Gastroesophageal sphincter (tissue), 4 donors: ENCODE measurements around the gene ENHO. TPM values are rescaled to one million over a fixed set of nuclear protein-coding genes. Genes with fewer than 3 reads are reported as not detected.

Experiments
- ATAC-seq: fragments of 150-250 bp; one replicate; pipeline ENCODE4 v1.9.1; 2016; ENCODE audit warnings: mild to moderate bottlenecking, moderate library complexity
- H3K27ac ChIP-seq, 4 donors: fragments of 200-600 bp; sonication (generic) in 3 of 4; 1 replicate in 3 of 4; 2 replicates in 1 of 4; pipeline ENCODE4 v1.5.1; 2016 to 2019
- H3K27me3 ChIP-seq: fragments of 200-600 bp; sonication (generic); one replicate; pipeline ENCODE4 v1.5.1; 2019
- H3K36me3 ChIP-seq, 2 donors: fragments of 200-600 bp; sonication (generic); one replicate each; pipeline ENCODE4 v1.5.1; 2019; ENCODE audit warnings: control low read depth in 1 of 2
- H3K4me1 ChIP-seq, 3 donors: fragments of 200-600 bp; sonication (generic); 1 replicate in 2 of 3; 2 replicates in 1 of 3; pipeline ENCODE4 v1.5.1; 2016 to 2019; ENCODE audit warnings: control low read depth in 2 of 3
- H3K4me3 ChIP-seq, 2 donors: fragments of 200-600 bp; sonication (generic); one replicate each; pipeline ENCODE4 v1.5.1; 2019; ENCODE audit warnings: mild to moderate bottlenecking in 1 of 2, moderate library complexity in 1 of 2
- H3K9me3 ChIP-seq, 3 donors: fragments of 200-600 bp; sonication (generic); one replicate each; pipeline ENCODE4 v1.5.1; 2017 to 2019; ENCODE audit warnings: control low read depth in 2 of 3
- EP300 ChIP-seq: sonication (generic); formaldehyde crosslinking; IDR thresholded peaks from one replicate; pipeline ENCODE4 v1.6.1; 2017; ENCODE audit warnings: antibody characterized with exemption, mild to moderate bottlenecking
- POLR2A ChIP-seq, 2 donors: fragments of 450-650 bp; IDR thresholded peaks; one replicate each; pipeline ENCODE4 v1.6.1; 2017; ENCODE audit warnings: antibody characterized with exemption in 2 of 2, mild to moderate bottlenecking in 2 of 2, moderate library complexity in 1 of 2
- POLR2AphosphoS5 ChIP-seq: sonication (generic); formaldehyde crosslinking; IDR thresholded peaks from one replicate; pipeline ENCODE4 v1.6.1; 2017; ENCODE audit warnings: antibody characterized with exemption
- WGBS, 2 donors: methylation state at CpG; one replicate each; pipeline ENCODE4 v1.1.5; 2018; ENCODE audit warnings: low coverage in 1 of 2; 5-methylcytosine and 5-hydroxymethylcytosine counted together
- total RNA-seq, 4 donors: library from RNA; depleted of rRNA; stranded (reverse); fragments of >200 nt; gene quantifications; one replicate each; pipeline ENCODE4 v1.1.0, GENCODE V29; 2016
- TF ChIP-seq, protein P1 (sequence below), 4 experiments: fragments of 200-600 bp in 2 of 4; fragments of 450-650 bp in 2 of 4; sonication (generic) in 1 of 4; IDR thresholded peaks; one replicate each; pipeline ENCODE4 v1.5.1; 2017 to 2019; ENCODE audit warnings: antibody characterized with exemption in 4 of 4, mild to moderate bottlenecking in 2 of 4, moderate library complexity in 2 of 4

ENHO gene
- total RNA-seq, 4 donors from 2014 or later, result 0.30 to 1.1 (median 0.31) TPM; not detected in 1

DNA sequence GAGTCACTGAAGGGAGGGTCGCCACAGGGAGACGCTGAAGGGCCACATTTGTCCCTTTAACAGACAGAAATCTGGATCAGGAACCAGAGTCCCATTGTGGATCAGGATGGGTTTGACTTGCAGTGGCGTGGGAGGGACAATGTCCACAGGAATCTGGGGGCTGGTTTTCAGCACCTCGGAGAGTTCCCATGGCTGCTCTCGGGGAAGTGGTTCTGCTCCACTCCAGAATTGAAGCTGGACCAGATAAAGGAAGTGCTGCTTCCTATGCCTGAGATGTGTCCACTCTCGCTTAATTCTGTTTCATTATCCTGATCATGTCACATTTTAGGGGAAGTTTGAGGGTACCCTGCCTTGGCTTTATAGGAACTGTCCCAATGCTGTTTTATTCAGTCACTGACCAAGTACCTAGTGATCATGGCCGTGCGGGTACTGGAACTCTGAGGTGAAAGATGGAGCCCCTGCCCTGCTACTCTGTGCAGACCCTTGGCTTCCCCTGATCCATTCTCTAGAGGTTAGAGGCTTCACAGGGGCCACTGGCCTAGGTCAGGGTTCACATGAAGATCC lies 28.7 kb downstream of the ENHO start:
- no peak for ATAC-seq
- peaks cover 13% of the 10 kb centered on the region for H3K27me3 ChIP-seq
- TF ChIP-seq POLR2A (IDR thresholded peaks at IDR 0.05) (no peak), EP300 (no peak), POLR2AphosphoS5 (no peak)
- TF ChIP-seq, protein P1, sequence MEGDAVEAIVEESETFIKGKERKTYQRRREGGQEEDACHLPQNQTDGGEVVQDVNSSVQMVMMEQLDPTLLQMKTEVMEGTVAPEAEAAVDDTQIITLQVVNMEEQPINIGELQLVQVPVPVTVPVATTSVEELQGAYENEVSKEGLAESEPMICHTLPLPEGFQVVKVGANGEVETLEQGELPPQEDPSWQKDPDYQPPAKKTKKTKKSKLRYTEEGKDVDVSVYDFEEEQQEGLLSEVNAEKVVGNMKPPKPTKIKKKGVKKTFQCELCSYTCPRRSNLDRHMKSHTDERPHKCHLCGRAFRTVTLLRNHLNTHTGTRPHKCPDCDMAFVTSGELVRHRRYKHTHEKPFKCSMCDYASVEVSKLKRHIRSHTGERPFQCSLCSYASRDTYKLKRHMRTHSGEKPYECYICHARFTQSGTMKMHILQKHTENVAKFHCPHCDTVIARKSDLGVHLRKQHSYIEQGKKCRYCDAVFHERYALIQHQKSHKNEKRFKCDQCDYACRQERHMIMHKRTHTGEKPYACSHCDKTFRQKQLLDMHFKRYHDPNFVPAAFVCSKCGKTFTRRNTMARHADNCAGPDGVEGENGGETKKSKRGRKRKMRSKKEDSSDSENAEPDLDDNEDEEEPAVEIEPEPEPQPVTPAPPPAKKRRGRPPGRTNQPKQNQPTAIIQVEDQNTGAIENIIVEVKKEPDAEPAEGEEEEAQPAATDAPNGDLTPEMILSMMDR (IDR thresholded peaks at IDR 0.05), result no peak
- no peaks in the 10 kb centered on the region for H3K4me1 ChIP-seq
- no peaks in the 10 kb centered on the region for H3K9me3 ChIP-seq
- WGBS, 2 donors, result 59 to 67% methylated on average over 3 of the region's 8 CpGs
- no peaks in the 10 kb centered on the region for H3K36me3 ChIP-seq
- H3K27ac ChIP-seq, result no peak overlapping the region
- no peak overlapping the region for H3K4me3 ChIP-seq

DNA sequence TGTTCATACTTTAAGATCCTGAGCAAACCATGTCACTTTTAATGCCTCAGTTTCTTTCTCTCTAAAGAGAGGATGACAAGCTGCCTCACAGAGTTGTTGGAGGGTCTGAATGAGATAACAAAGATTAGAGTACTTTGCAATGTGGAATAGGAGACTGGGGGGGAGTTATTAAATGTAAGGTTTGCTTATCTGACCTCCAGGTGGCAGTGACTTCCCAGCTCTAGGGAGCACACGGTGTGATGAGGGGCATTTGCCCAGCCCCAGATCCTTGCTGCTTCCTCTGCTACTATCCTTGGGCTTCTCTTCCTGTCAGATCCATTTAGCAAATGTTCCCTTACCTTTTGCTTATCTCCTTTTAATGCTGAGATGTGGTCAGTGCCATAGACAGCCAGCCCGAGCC lies 30.7 kb downstream of the ENHO start:
- Histone ChIP-seq H3K36me3 (no peaks in the 10 kb centered on the region), H3K4me3 (no peak overlapping the region), H3K4me1 (no peaks in the 10 kb centered on the region), H3K27me3 (peaks cover 19% of the 10 kb centered on the region), H3K27ac (no peak overlapping the region), H3K9me3 (no peaks in the 10 kb centered on the region)
- TF ChIP-seq, protein P1 (IDR thresholded peaks at IDR 0.05), result no peak
- TF ChIP-seq POLR2AphosphoS5 (no peak), EP300 (no peak), POLR2A (IDR thresholded peaks at IDR 0.05) (no peak)
- ATAC-seq, result no peak
- WGBS, 2 donors, result 0 to 8% methylated on average over 1 to 2 of the region's 2 CpGs

DNA sequence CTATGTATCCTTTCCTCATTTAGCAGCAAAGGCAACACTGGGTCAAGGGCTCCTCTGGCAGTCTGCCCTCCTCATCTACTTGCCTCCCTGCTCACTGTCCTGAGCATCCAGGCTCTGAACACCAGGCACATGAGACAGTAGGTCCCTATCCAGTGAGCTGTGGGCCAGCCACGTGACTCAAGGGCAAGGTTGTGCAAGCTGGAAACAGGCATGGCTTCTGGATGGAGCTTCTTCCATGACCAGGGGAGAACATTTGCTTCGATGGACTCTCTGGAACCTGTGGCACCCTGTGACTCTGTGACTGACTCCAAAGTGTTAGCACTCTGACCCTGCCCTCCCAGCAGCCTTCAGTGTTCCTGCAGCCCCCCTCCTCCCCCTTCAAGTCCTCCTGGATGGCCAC lies 31.2 kb downstream of the ENHO start:
- H3K4me3 ChIP-seq, result no peak overlapping the region
- no CpG with 5 or more reads among the region's 2 CpGs for WGBS, 2 donors
- peaks cover 19% of the 10 kb centered on the region for H3K27me3 ChIP-seq
- ATAC-seq, result no peak
- H3K36me3 ChIP-seq, result no peaks in the 10 kb centered on the region
- no peak overlapping the region for H3K27ac ChIP-seq
- H3K9me3 ChIP-seq, result no peaks in the 10 kb centered on the region
- no peaks in the 10 kb centered on the region for H3K4me1 ChIP-seq
- TF ChIP-seq, protein P1 (IDR thresholded peaks at IDR 0.05), result no peak
- no peak for TF ChIP-seq POLR2A (IDR thresholded peaks at IDR 0.05)

DNA sequence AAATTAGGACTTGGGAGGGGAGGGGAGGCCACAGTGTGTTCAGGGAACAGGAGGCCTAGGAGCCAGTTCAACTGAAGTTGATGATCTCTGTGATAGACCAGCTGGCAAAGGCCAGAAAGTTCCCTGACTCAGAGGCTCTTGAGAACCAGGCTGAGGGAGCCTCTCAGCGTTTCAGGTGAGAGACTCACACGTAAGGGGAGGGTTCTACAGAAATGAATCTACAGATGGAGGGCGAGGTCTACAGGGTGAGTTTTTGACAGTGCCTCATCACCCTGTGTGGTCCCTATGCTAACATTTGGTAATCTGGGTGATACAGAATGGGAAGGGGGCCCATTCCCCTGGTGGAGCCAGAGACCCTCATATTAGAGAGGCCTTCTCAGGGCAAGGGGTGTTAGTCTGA lies 32.0 kb downstream of the ENHO start:
- Histone ChIP-seq H3K36me3 (no peaks in the 10 kb centered on the region), H3K9me3 (no peaks in the 10 kb centered on the region), H3K4me1 (no peaks in the 10 kb centered on the region), H3K27ac (no peak overlapping the region), H3K27me3 (peaks cover 19% of the 10 kb centered on the region), H3K4me3 (no peak overlapping the region)
- 40% methylated on average over 2 of the region's 3 CpGs; no CpG with 5 or more reads in 1 of the 2 donors for WGBS, 2 donors
- no peak for TF ChIP-seq POLR2A (IDR thresholded peaks at IDR 0.05)
- TF ChIP-seq, protein P1 (IDR thresholded peaks at IDR 0.05), result no peak
- TF ChIP-seq POLR2AphosphoS5, result no peak
- no peak for TF ChIP-seq EP300
- ATAC-seq, result no peak

DNA sequence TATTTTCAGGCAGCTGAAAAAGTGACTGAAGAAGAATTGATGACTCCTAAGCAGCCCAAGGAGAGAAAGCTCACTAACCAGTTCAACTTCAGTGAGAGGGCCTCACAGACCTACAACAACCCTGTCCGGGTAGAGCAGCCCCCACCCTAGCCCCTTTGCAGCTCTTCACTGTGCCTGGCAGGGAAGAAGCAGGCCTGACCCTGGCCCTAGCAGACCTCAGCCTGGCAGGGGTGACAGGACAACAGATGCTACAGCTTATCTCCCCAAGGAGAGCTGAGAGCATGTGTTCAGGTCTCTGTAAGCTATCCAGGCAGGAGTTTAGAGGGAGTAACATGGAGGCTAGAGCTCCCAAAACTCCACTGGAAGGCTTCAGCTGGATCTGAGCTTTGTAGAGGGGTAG lies 32.4 kb downstream of the ENHO start:
- TF ChIP-seq POLR2A (IDR thresholded peaks at IDR 0.05) (no peak), POLR2AphosphoS5 (no peak), EP300 (no peak)
- TF ChIP-seq, protein P1 (IDR thresholded peaks at IDR 0.05), result no peak
- no peak overlapping the region for H3K4me3 ChIP-seq
- H3K27me3 ChIP-seq, result peaks cover 19% of the 10 kb centered on the region
- no peaks in the 10 kb centered on the region for H3K36me3 ChIP-seq
- no peak for ATAC-seq
- H3K27ac ChIP-seq, result no peak overlapping the region
- WGBS, 2 donors, result 60% methylated on average over 1 of the region's 1 CpG; no CpG with 5 or more reads in 1 of the 2 donors
- H3K4me1 ChIP-seq, result no peaks in the 10 kb centered on the region
- no peaks in the 10 kb centered on the region for H3K9me3 ChIP-seq
